Rectal smooth muscle tissue (tissue), 1 donor: Measurements from ENCODE around the gene CENPT.

Source experiments
- H3K27ac ChIP-seq: one replicate; pipeline ENCODE4 v1.7.0; 2013; ENCODE audit warnings: low read depth, low read length, inconsistent platforms
- H3K27me3 ChIP-seq: one replicate; pipeline ENCODE4 v1.7.0; 2013; ENCODE audit warnings: low read length; ENCODE audit not compliant: control insufficient read depth, insufficient read depth
- H3K36me3 ChIP-seq: one replicate; pipeline ENCODE4 v1.7.0; 2013; ENCODE audit warnings: low read length; ENCODE audit not compliant: control insufficient read depth, insufficient read depth
- H3K4me1 ChIP-seq: one replicate; pipeline ENCODE4 v1.7.0; 2013; ENCODE audit warnings: low read length; ENCODE audit not compliant: control insufficient read depth, insufficient read depth
- H3K4me3 ChIP-seq: one replicate; pipeline ENCODE4 v1.7.0; 2013; ENCODE audit warnings: low read length
- H3K9ac ChIP-seq: one replicate; pipeline ENCODE4 v1.7.0; 2013; ENCODE audit warnings: low read length

CENPT gene

GRCh38 chr16:67796099-67796718 lies 51.3 kb downstream of the CENPT start:
- no peak overlapping the region for H3K27ac ChIP-seq
- H3K9ac ChIP-seq = no peak overlapping the region
- H3K36me3 ChIP-seq = peaks cover 6% of the 10 kb centered on the region
- H3K4me3 ChIP-seq = no peak overlapping the region
- no peaks in the 10 kb centered on the region for H3K27me3 ChIP-seq
- H3K4me1 ChIP-seq = no peaks in the 10 kb centered on the region

GRCh38 chr16:67790071-67790470 lies 57.4 kb downstream of the CENPT start:
- Histone ChIP-seq H3K36me3 (no peaks in the 10 kb centered on the region), H3K27ac (no peak overlapping the region), H3K4me1 (no peaks in the 10 kb centered on the region), H3K27me3 (no peaks in the 10 kb centered on the region), H3K4me3 (no peak overlapping the region), H3K9ac (no peak overlapping the region)

- no peaks in the 10 kb centered on the region for H3K4me1 ChIP-seq
- no peaks in the 10 kb centered on the region for H3K36me3 ChIP-seq
- H3K9ac ChIP-seq = no peak overlapping the region
- no peak overlapping the region for H3K27ac ChIP-seq
- H3K27me3 ChIP-seq = no peaks in the 10 kb centered on the region
- no peak overlapping the region for H3K4me3 ChIP-seq
Observed at GRCh38 chr16:67786491-67786890, 61.0 kb downstream of the CENPT start.

GRCh38 chr16:67783353-67783725 lies 64.2 kb downstream of the CENPT start:
- Histone ChIP-seq H3K9ac (no peak overlapping the region), H3K36me3 (no peaks in the 10 kb centered on the region), H3K4me1 (no peaks in the 10 kb centered on the region), H3K4me3 (no peak overlapping the region), H3K27ac (no peak overlapping the region), H3K27me3 (no peaks in the 10 kb centered on the region)

- no peaks in the 10 kb centered on the region for H3K27me3 ChIP-seq
- H3K36me3 ChIP-seq = no peaks in the 10 kb centered on the region
- no peak overlapping the region for H3K4me3 ChIP-seq
- H3K27ac ChIP-seq = no peak overlapping the region
- no peak overlapping the region for H3K9ac ChIP-seq
- no peaks in the 10 kb centered on the region for H3K4me1 ChIP-seq
Observed at GRCh38 chr16:67782567-67783352, 64.7 kb downstream of the CENPT start.

- H3K4me1 ChIP-seq = no peaks in the 10 kb centered on the region
- H3K27me3 ChIP-seq = no peaks in the 10 kb centered on the region
- no peak overlapping the region for H3K27ac ChIP-seq
- no peak overlapping the region for H3K9ac ChIP-seq
- no peaks in the 10 kb centered on the region for H3K36me3 ChIP-seq
- H3K4me3 ChIP-seq = no peak overlapping the region
Observed at GRCh38 chr16:67781565-67781921, 66.0 kb downstream of the CENPT start.

- no peak overlapping the region for H3K4me3 ChIP-seq
- H3K27ac ChIP-seq = no peak overlapping the region
- H3K36me3 ChIP-seq = no peaks in the 10 kb centered on the region
- no peaks in the 10 kb centered on the region for H3K4me1 ChIP-seq
- no peaks in the 10 kb centered on the region for H3K27me3 ChIP-seq
- H3K9ac ChIP-seq = no peak overlapping the region
Observed at GRCh38 chr16:67780847-67781564, 66.5 kb downstream of the CENPT start.

GRCh38 chr16:67779256-67780014 lies 68.1 kb downstream of the CENPT start:
- H3K4me1 ChIP-seq = no peaks in the 10 kb centered on the region
- H3K9ac ChIP-seq = no peak overlapping the region
- no peaks in the 10 kb centered on the region for H3K27me3 ChIP-seq
- H3K4me3 ChIP-seq = no peak overlapping the region
- H3K27ac ChIP-seq = no peak overlapping the region
- no peaks in the 10 kb centered on the region for H3K36me3 ChIP-seq
